Right hindlimb (tissue), 1 donor: ENCODE results near the gene AMZ1.
"Not testable (repeated sequence)": the region's sequence is repeated elsewhere in the genome, so short reads cannot be mapped to it uniquely, and the experiment has no call there.

Source experiments
- DNase-seq: peaks from one replicate; pipeline ENCODE4 v3.0.0-alpha.2; 2018

AMZ1 gene

DNA sequence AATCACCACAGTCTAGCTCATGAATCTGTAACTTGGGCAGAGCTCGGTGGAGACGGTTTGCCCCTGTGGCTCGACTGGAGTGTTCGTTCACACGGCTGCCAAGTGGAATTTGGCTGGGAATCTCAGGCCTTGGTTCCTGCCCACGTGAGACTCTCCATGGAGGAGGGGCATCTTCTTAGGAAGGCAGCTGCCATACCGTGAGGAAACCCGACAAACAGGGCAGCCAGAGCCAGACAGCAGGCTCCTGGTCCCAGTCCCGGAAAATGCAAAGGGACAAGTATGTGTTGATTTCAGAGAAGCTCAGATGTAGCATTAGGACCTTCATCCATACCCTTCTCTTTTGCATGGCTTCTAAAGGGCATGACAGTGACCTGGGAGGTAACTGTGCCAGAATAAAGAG lies 26.6 kb downstream of the AMZ1 start:
- DNase-seq: no peak

DNA sequence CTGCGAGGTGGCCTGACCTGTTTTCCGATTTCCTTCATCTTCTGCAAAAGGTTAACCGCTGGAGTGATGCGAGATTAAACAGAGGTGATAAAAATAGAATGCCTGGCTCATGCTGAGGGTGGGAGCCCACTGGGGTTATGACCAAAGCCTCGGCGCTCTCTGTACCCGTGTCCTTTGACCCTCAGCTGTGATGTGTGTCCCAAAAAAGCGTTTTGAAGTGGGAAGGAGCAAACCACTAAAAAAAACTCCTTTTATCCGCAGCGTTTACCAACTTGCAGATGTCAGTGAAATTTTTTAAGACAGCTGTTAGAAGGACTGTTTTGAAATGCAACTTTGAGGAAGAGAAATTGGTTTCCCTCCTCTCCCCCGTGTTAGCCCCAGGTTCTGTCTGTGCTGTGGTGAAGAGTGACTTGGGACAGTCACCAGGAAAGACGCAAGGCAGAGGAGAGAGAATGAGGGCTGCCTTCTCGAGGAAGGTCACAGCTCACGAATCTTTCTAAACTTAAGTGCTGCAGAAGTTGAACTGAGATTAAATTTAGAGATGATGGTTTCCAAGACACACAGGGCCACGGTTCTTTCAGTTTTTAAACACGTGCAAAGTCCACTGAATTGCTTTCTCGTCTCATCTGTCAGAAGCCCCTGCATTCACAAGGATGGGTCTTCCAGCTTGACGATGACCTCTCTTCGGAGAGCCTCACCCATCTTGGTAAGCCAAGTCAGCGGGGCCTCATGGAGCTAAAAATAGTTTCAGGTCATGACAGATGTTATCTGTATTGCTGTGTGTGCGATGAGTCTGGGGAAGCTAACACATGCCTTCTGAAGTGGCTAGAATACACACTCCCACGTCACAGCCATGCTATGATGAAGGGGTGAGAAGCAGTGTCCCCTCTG lies 27.6 kb downstream of the AMZ1 start:
- no peak for DNase-seq

DNA sequence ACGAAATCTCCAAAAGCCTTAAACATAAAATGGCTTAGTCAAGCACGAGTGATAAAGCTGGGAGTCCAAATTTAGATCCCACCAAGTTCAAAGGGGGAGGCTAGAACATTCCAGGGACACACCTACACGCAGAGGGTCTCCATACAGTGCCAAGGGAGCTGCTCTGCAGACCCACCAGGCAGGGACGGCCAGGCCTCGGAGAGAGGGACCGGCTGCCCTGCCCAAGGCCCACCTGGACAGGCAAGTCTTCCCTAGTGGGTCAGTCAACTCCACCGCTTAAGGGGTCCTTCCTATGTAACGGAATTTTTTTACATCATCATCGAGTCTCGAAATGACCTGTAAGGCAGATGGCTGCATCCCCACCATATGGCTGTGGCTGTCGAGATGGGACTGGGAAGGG lies 28.5 kb downstream of the AMZ1 start:
- DNase-seq: no peak

DNA sequence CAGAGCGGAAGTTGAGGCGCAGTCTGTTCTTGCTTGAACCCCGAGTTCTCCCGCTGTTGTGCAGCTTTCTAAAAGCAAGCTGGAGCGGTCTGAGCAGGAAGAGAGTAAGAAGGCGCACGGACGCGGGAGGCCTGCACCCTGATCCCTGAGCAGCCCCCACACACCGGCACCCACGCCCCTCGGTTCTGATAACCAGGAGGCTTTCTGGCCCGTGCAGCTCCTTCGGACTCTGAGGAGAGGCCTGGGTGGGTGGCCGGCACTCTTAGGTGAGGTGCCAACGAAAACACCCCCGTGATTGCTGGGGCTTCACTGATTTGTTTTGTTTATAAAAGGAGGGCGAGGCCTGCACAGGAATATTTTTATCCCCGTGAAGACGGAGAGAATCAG lies 28.9 kb downstream of the AMZ1 start:
- no peak for DNase-seq

DNA sequence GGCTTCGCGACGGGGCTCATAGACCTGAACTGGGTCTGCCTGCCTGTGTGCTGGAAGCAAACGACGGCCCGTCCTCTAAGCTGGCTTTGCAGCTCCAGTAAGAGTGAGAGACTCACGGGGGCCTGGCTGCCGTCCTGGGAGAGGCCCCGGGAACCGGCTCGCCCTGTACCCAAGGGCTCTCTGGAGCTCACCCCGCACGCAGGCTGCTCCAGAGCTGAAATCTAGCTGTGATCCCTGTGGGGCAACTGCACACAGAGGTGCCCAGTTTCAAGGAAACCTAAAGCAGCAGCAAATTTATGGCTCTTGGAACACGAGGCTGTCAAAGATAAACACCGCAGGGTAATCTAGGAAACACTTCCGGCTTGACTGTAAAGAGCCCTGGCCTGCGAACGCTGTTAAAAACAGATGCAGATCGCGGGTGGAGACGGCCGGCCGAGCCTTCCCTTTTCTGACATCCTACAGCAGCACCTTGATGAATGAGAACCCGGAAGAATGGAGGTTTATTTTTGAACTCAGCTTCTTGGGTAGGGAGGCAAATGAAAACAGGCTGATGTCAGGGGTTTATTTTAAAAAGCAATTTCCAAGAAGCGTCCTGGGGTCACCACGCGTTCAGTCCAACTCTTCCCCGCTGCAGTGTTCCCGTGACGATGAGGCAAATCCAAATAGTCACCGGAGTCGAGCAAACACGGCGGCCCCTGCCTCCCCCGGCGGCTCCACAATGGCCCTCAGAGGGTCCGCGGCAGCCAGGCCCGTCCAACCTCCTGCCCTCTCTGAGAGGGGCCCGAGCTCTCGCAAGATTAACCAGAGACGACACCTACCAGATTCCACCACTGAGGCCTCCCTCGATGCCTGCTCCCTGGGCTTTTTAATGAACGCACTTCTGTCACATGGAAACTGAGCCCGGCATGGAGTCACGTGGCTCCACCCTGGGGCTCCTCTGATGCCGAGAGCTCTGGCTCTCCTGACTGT lies 29.6 kb downstream of the AMZ1 start:
- peak; percentile 56 for DNase-seq

DNA sequence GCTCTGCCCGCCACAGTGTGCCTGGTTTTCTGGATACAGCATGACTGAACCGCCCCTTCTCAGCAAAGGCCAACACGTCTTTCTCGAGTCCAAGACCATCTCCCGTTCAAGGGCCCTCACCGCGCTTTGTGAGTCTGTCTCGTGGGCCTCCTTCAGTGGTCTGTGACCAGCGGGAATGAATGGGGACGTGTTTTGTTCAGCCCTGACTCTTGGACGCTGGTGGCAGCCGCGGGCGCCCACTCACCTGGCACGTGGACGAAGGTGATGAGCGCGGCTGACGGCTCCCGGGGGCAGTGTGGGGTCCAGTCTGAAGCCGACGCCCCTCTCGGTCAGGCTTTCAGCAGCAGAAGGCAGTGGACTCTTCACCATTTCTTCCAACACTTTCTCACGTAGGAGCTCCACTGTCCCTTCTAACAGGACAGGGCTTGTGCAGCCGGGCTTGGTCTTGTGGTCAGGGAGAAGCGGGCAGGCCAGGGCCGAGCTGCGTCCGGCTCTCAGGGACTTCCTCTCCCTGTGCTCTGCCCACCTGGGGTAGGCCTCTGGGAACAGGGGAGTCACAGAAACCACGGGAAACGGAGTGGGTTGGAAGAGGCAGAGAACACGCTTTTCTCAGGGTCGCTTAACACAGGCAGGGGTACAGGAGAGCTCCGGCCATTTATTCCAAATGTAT lies 30.4 kb downstream of the AMZ1 start:
- DNase-seq: no peak

DNA sequence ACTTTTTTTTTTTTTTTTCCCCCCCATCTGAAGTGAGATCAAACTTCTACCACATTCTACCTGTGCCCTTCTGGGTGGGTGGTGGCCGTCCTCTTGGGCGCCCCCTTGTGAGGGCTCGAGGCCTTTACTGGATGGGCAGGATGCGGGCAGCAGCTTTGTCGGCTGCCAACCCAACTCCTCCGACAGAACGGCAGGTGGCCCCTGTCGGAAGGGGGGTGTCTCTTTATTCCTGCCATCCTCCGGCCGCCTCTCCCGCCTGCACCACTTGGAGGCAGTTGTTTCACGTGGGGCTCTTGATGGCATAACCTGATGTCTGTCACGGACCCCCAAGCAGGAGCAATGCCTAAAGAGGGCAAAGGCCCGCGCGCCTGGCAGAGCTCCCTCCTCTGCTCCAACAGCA lies 31.0 kb downstream of the AMZ1 start:
- DNase-seq: no peak

DNA sequence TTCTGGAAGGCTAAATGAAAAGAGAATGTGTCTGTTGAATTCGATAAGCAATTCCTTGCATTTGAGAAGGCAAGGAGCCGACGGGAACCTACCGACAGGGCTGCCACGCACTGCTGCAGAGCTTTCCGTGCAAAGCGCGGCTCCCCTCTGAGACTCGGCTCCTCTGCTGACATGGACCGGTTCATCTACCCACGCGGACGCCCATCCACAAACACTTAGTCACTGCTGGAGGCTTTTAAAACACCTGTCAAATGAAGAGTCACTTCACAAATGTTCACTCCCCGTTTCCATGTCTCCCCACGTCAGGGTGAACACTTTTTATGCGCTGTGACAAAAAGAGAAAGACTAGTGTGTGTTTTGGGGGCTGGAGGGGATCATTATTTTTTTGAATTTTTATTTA lies 32.0 kb downstream of the AMZ1 start:
- no peak for DNase-seq

DNA sequence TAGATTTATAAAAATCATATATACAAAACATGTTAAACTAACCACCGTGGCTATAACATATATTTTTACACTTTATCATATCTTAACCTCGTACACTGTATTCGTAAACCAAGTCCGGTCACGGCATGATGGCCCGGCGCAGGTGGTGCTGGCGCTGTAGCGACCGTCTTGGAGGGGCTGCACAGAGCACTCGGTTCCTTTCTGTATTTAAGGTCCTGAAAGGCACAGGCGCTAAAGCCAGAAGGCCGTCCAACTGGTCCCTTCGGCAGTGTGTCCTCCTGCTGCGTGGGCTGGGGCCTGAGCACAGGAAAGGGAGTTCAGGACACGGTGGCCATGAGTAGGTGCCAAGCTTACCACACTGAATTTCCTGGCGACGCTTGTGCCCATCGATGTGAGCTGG lies 33.8 kb downstream of the AMZ1 start:
- no peak for DNase-seq

DNA sequence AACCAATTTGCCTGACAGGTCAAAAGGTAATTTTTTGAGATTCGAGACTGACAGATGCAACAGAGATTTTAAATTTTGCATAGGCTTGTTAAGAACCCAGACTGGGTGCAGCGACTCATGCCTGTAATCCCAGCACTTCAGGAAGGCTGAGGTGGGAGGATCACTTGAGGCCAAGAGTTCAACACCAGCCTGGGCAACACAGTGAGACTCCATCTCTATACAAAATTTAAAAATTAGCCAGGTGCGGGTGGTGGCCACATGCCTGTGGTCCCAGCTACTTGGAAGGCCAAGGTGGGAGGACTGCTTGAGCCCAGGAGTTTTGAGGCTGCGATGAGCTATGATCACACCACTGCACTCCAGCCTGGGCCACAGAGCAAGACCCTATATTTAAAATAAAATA lies 34.6 kb downstream of the AMZ1 start:
- DNase-seq: no peak

DNA sequence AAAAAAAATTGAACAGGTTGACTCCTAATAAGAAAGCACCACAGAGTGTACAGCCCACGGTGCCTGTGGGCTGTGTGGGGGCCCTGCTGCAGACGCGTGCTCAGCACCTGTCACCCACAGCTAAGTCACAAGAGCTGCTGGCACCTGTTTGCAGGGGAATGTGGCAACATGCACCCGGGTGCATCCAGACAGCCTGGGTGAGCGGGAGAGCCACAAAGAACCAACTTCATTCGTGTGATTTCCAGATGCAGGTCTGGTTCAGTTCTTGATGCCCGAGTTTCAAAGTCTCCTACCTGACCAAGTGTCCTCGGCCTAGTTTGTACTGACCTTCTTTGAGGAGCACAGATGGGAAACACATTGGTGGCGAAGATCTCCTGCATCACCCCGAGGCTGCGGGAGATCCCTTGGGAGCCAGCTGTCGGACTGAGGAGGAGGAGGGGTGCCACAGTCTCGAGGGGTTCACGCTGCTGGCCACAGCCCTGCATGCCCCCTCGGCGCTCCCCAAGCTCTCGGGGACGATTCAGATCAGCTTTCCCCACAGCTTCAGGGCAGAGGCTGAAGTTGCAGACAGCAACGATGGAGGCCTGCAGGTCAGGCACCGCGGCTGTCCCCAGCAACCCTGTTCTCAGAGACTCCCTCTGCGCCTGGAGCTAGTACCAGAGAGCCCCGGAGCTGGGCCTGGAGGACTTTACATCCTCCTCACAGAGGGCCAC lies 35.3 kb downstream of the AMZ1 start:
- DNase-seq: no peak

DNA sequence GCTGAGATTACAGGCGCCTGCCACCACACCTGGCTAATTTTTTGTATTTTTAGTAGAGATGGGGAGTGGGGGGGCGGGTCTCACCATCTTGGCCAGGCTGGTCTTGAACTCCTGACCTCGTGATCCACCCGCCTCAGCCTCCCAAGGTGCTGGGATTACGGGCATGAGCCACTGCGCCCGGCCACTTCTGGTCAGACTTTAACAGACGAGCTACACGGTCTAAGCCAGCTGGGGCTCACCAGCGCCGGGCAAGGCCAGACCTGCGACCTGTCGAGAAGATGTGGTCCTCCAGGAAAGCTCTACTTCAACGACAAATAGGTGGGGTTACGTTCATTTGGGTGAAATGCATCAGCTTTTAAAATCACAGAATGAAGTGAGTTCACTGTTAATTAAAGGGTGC lies 36.0 kb downstream of the AMZ1 start:
- not testable (repeated sequence) for DNase-seq

DNA sequence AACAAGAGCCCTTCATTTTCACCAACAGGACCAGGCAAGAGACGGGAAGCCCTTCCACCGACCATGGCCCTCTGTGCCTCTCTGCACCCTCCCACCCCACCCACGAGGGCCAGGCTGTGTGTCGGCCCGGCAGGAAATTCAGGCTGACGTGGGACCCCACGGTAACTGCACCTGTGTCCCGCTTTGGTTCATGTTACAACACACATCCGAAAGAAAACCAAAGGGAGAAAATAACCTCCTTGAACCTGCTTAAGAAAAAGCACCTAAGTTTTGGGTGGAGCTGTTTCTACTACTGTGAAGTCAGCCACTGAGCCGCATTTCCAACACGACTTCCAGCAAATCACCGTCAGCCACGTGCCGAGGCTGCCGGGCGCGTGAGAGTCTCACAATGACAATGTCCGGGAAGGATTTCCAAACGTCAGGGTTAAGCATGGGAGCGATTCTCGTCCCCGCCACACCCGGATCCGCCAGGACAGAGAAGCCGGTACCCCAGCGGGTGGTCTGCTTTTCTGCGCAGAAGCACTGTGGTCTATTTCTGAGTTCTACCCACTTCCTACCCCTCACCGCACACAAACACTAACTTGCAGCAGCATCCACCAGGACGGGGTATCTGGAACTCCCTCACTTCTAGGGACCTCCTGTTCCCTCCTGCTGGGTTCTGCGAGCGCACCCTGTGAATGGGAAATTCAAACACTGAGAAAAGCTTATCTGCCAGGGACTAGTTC lies 36.6 kb downstream of the AMZ1 start:
- no peak for DNase-seq

DNA sequence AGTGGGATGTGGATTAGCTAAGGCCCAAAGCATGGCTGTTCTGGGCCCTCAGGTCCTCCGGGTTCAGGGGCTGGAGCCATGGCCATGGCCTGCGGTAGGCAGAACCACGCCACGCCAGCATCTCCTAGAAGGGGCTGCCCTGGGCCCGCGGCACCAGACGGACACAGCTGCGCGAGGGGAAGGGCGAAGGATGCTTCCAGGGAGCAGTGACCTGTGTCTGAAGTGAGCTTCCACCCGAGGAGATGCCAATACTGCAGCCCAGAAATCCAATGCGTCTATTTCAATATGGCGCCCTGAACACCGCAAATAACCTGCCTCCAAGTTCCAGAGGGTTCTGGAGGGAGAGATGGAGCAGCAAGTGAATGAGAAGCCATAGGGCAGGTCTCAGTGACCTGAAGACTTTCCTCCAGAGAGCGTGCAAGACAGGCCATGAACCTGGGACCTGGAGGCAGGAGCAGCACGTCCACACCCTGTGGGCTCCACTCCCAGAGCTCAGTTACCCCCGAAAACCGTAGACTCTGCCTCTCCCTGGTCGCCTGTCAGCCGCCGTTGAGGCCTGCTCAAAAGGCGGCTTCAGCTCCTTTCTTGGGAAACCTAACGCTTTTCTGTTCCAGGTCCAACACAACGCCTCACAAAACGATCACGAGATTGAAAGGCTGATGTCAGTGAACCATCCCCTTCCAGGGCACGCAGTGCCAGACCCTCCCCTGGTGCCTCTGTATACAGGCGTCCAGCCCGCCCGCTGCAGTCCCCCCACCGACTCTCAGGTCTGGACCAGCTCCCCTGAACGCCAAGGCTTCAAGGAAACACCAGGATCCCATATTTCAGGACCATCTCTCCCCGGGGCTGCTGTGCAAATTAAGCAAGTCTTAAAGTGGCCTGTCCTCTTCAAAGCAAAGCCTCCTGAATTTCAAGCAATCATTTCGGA lies 37.4 kb downstream of the AMZ1 start:
- no peak for DNase-seq

DNA sequence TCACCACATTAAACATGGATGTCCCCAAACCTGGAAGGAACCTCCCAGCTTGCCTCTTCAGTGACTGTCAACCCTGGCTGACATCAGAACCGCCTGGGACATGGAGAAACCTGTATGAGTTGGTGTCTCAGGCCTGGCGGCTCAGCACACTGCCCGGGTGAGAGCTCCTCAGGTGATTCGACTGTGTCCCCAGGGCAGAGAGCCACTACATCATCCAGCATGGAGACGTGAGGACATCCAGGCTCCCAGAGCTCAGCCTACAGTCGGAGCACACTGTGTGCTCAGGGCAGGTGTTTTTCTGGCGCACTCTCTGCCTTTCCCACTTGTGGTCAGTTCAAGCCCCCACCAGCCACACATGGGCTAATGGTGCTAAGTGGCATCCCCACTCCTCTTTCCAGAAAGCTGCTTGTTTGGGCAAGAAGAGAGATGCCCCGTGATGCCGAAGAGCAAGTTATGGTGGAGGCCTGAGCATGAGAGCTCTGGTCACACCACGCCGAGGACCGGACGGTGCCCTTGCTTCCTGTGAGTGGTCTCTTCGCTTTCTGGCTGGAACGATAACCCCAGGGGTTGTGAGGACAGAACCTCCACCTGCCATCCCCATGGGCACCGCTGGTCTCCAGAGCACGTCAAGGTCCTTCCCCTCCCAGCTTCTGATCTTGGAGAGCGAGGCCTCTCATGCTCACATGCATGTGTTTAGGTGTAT lies 38.5 kb downstream of the AMZ1 start:
- no peak for DNase-seq

DNA sequence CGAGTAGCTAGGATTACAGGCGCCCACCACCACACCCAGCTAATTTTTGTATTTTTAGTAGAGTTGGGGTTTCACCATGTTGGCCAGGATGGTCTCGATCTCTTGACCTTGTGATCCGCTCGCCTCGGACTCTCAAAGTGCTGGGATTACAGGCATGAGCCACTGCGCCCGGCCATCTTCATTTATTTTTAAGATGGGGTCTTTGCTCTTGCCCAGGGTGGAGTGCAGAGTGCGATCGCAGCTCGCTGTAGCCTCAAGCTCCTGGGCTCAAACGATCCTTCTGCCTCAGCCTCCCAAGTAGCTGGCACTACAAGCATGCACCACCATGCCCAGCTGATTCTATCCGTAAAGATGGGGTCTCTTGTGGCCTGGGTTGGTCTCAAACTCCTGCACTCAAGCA lies 39.2 kb downstream of the AMZ1 start:
- DNase-seq: not testable (repeated sequence)

DNA sequence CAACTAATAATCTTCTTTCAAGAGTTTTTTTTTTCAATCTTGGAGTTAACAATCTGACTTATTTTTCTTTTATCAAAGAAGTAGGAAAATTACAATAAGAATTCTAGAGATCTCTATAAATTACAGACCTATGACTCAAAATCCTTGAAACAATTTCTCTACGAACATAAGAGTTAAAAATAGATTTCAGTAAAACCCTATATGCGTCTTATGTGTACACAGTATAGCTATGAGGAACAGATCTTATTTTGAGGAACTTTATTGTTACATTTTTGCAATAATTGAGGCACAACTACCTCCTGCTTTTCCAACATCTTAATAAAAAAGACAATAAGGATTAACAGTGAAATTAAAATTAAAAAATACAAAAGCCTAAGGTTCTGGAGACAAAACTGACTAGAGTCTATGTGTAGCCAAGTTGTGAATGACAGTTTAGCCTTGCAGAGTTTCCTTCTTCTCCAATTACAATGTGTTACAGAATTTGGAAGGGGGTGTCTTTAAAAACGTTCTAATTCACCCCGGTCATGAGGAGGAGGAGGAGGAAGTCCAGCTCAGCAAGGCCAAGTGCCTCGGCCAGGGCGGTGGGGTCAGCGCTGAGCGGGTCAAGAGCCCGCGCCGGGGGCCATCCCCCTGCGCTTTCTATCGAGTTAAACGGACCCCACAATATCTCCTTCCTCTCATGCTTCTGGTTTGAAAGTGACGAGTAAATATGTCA lies 40.5 kb downstream of the AMZ1 start:
- no peak for DNase-seq

DNA sequence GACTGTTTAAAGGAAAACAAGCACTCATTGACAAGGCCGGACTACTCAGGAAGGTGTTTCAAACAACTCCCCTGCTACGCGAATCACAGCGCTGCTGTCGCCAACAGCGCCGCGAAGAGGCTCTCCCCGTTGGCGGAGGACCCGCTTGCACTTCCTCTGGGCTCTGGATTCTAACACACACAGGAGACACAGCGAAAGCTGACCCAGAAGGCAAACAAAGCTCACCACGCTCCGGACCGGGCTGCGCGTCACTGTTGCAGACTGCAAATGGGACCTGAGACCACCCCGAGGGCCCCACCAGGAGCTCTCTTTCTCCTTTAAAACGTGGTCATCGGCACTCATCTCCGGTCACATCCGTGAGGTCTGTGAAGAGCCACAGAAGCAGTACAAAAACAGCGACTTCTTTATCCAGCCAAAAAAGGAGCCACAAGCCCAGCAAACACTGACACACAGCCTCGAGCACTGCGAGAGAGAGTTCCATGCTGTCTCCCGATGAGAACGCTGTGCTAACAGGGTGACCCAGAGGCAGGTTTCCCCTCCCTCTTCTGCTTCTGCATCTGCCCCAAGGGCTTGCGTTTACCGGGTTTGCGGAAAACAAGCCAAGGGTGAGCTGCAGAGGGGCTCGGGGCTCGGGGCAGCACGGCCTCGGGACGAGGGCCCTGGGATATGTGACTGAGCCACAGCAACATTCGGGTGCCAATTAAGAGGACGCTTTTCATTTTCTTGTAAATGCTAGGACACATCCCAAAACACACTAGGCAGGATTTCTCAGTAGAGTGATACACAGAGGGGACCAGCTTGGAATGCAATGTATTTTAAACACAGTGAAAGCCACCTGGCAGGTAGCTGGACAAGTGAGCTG lies 41.3 kb downstream of the AMZ1 start:
- no peak for DNase-seq
